Mucosa of descending colon (tissue), 3 donors: ENCODE data around the gene BMI1. TPM values are rescaled to one million over a fixed set of nuclear protein-coding genes. Genes with fewer than 3 reads are reported as not detected.
A peak's percentile ranks its signal among the peaks of the same experiment; 100 is the strongest.

ENCODE experiments used
- ATAC-seq: fragments of 200-7000 bp; cut with Tn5 transposase; one replicate; pipeline ENCODE4 v1.9.1; 2020; ENCODE audit warnings: mild to moderate bottlenecking, moderate library complexity
- DNase-seq, 3 donors: peaks; one replicate each; pipeline ENCODE4 v3.0.0-alpha.2; 2020
- H3K36me3 ChIP-seq: fragments of 200-600 bp; one replicate; pipeline ENCODE4 v1.8.0; 2021; ENCODE audit warnings: low read depth, mild to moderate bottlenecking
- H3K4me1 ChIP-seq: fragments of 200-600 bp; one replicate; pipeline ENCODE4 v1.8.0; 2021; ENCODE audit warnings: low read depth, mild to moderate bottlenecking
- H3K4me3 ChIP-seq: fragments of 200-600 bp; one replicate; pipeline ENCODE4 v1.8.0; 2021; ENCODE audit warnings: mild to moderate bottlenecking
- H3K9me3 ChIP-seq: fragments of 200-600 bp; one replicate; pipeline ENCODE4 v1.8.0; 2021; ENCODE audit warnings: mild to moderate bottlenecking
- CTCF ChIP-seq: fragments of 200-600 bp; IDR thresholded peaks from one replicate; pipeline ENCODE4 v1.8.0; 2022; ENCODE audit warnings: antibody characterized with exemption, mild to moderate bottlenecking
- intact Hi-C, 2 donors: fragments of 100-400 bp; cut with DNase I in 1 of 2; cut with micrococcal nuclease in 1 of 2; formaldehyde crosslinking; loops; one replicate each; pipeline versions ENCODE4 v1.11.0 to v1.11.1; 2022; cut with DNase I, micrococcal nuclease
- total RNA-seq, 3 donors: library from RNA; stranded (reverse); fragmentation: NEBNext Ultra II Directional in 2 of 3; extraction: Animal tissue kit (Norgen Biotek cat#: 25700) in 2 of 3; gene quantifications; one replicate each; pipeline versions ENCODE4 v1.2.1 to v1.2.4, GENCODE V29; 2021 to 2023
- donor health status: DM: no; HTN: no; CAD: no; lungs with moderate emphysema.
- donor health status: DM: no; HTN: no; CAD: no.
- donor health status: DM: no; HTN: yes; CAD: no.

BMI1 gene
- total RNA-seq, 3 donors from 2014 or later: 26.6 to 76.6 (median 28.7) TPM

GRCh38 chr10:22332116-22332692, 11.3 kb downstream of the BMI1 start:
- ATAC-seq: no peak
- no peaks in the 10 kb centered on the region for H3K9me3 ChIP-seq
- no peak overlapping the region for H3K4me3 ChIP-seq
- H3K36me3 ChIP-seq: peaks cover 4% of the 10 kb centered on the region
- no peak for TF ChIP-seq CTCF
- intact Hi-C loops: no loop called here
- H3K4me1 ChIP-seq: peaks cover 14% of the 10 kb centered on the region
- DNase-seq: no peak

- Histone ChIP-seq H3K4me1 (peaks cover 14% of the 10 kb centered on the region), H3K4me3 (no peak overlapping the region), H3K9me3 (no peaks in the 10 kb centered on the region), H3K36me3 (no peaks in the 10 kb centered on the region)
- intact Hi-C loops: no loop called here
- no peak for ATAC-seq
- no peak for TF ChIP-seq CTCF
- DNase-seq: no peak
These were observed 12.5 kb downstream of the BMI1 start for GRCh38 chr10:22333167-22333974.

GRCh38 chr10:22333975-22334282, 13.0 kb downstream of the BMI1 start:
- peak in 1 of 3 donors; percentile 48 for DNase-seq
- no peak for ATAC-seq
- Histone ChIP-seq H3K9me3 (no peaks in the 10 kb centered on the region), H3K36me3 (no peaks in the 10 kb centered on the region), H3K4me3 (no peak overlapping the region), H3K4me1 (peaks cover 14% of the 10 kb centered on the region)
- TF ChIP-seq CTCF: no peak
- intact Hi-C loops: no loop called here

- Histone ChIP-seq H3K9me3 (no peaks in the 10 kb centered on the region), H3K4me3 (no peak overlapping the region), H3K4me1 (peaks cover 14% of the 10 kb centered on the region), H3K36me3 (no peaks in the 10 kb centered on the region)
- ATAC-seq (peak; percentile 43), DNase-seq (peak in 2 of 3 donors; percentile 35 to 54)
- intact Hi-C loops: no loop called here
- no peak for TF ChIP-seq CTCF
These were observed 13.7 kb downstream of the BMI1 start for GRCh38 chr10:22334414-22335172.

- Histone ChIP-seq H3K4me1 (peaks cover 18% of the 10 kb centered on the region), H3K36me3 (no peaks in the 10 kb centered on the region), H3K4me3 (no peak overlapping the region), H3K9me3 (no peaks in the 10 kb centered on the region)
- ATAC-seq (peak; percentile 80), DNase-seq (peak; percentile 64 to 79 (median 71))
- intact Hi-C loops: no loop called here
- no peak for TF ChIP-seq CTCF
These were observed 14.5 kb downstream of the BMI1 start for GRCh38 chr10:22335173-22335933.
